Measurements from ENCODE around the gene OR4F15. TPM values are rescaled to one million over a fixed set of nuclear protein-coding genes. Genes with fewer than 3 reads are reported as not detected.

Gene OR4F15
- total RNA-seq, 1 donor from 2014 or later, result not detected

GRCh38 chr15:101803676-101804075 lies 8.3 kb upstream of the OR4F15 start:
- no peak for DNase-seq (ENCODE audit: low spot score)

GRCh38 chr15:101804375-101804774 lies 7.6 kb upstream of the OR4F15 start:
- DNase-seq (ENCODE audit: low spot score), result no peak

- DNase-seq (ENCODE audit: low spot score), result no peak
Measured at GRCh38 chr15:101804941-101805340, 7.1 kb upstream of the OR4F15 start.

- DNase-seq (ENCODE audit: low spot score), result no peak
Measured at GRCh38 chr15:101805605-101806345, 6.2 kb upstream of the OR4F15 start.

- no peak for DNase-seq (ENCODE audit: low spot score)
Measured at GRCh38 chr15:101807345-101807945, 4.6 kb upstream of the OR4F15 start.

- no peak for DNase-seq (ENCODE audit: low spot score)
Measured at GRCh38 chr15:101808201-101808600, 3.8 kb upstream of the OR4F15 start.

GRCh38 chr15:101810456-101810855 lies 1.5 kb upstream of the OR4F15 start:
- DNase-seq (ENCODE audit: low spot score), result no peak

GRCh38 chr15:101810876-101811275 lies 1.1 kb upstream of the OR4F15 start:
- DNase-seq (ENCODE audit: low spot score), result no peak

- DNase-seq (ENCODE audit: low spot score), result no peak
Measured at GRCh38 chr15:101813803-101814534, 2.0 kb downstream of the OR4F15 start.

- no peak for DNase-seq (ENCODE audit: low spot score)
Measured at GRCh38 chr15:101820781-101821180, 8.8 kb downstream of the OR4F15 start.

GRCh38 chr15:101827257-101827656 lies 15.3 kb downstream of the OR4F15 start:
- DNase-seq (ENCODE audit: low spot score), result no peak

GRCh38 chr15:101828774-101829173 lies 16.8 kb downstream of the OR4F15 start:
- no peak for DNase-seq (ENCODE audit: low spot score)

- DNase-seq (ENCODE audit: low spot score), result no peak
Measured at GRCh38 chr15:101841656-101842055, 29.7 kb downstream of the OR4F15 start.

GRCh38 chr15:101844916-101845315 lies 32.9 kb downstream of the OR4F15 start:
- no peak for DNase-seq (ENCODE audit: low spot score)

GRCh38 chr15:101852356-101852755 lies 40.4 kb downstream of the OR4F15 start:
- DNase-seq (ENCODE audit: low spot score), result no peak

Other genes starting within 250 kb of the OR4F15 start
- 44.1 TPM for gene TM2D3, start 159.8 kb upstream of the OR4F15 start, total RNA-seq
- 8.8 TPM for gene TARS3, start 87.7 kb upstream of the OR4F15 start, total RNA-seq
- gene OR4F6, start 8.7 kb upstream of the OR4F15 start, total RNA-seq, result not detected